Activated naive CD4-positive, alpha-beta T cell treated with anti-CD3 and anti-CD28 coated beads, Interleukin-2, amount 50 U/mL, for 72 hours (primary cell): Measurements from ENCODE around the gene C19orf38. TPM values are rescaled to one million over a fixed set of nuclear protein-coding genes. Genes with fewer than 3 reads are reported as not detected.

Source experiments
- ATAC-seq, 2 donors: fragments of 150-1000 bp; cut with Tn5 transposase; 2 replicates each; pipeline ENCODE4 v1.10.0; 2021; ENCODE audit warnings: mild to moderate bottlenecking in 2 of 2, moderate library complexity in 2 of 2
- DNase-seq, 2 donors: peaks; one replicate each; pipeline ENCODE4 v3.0.0; 2021 to 2022; ENCODE audit warnings: low spot score in 2 of 2
- H3K27ac Mint-ChIP-seq, 2 donors: one replicate each; pipeline ENCODE4 v1.8.0; 2022; ENCODE audit warnings: mild to moderate bottlenecking in 2 of 2, mixed read lengths in 2 of 2
- H3K36me3 Mint-ChIP-seq, 2 donors: one replicate each; pipeline ENCODE4 v1.8.0; 2022; ENCODE audit warnings: mixed read lengths in 2 of 2
- H3K9me3 Mint-ChIP-seq, 2 donors: one replicate each; pipeline ENCODE4 v1.8.0; 2022; ENCODE audit warnings: mixed read lengths in 2 of 2
- total RNA-seq, 2 donors: library from RNA; stranded (reverse); gene quantifications; one replicate each; pipeline ENCODE4 v1.2.3, GENCODE V29; 2022

C19orf38 gene, protein sequence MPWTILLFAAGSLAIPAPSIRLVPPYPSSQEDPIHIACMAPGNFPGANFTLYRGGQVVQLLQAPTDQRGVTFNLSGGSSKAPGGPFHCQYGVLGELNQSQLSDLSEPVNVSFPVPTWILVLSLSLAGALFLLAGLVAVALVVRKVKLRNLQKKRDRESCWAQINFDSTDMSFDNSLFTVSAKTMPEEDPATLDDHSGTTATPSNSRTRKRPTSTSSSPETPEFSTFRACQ
- 1 to 10 TPM; 3.5 to 6.4 TPM for total RNA-seq

DNA sequence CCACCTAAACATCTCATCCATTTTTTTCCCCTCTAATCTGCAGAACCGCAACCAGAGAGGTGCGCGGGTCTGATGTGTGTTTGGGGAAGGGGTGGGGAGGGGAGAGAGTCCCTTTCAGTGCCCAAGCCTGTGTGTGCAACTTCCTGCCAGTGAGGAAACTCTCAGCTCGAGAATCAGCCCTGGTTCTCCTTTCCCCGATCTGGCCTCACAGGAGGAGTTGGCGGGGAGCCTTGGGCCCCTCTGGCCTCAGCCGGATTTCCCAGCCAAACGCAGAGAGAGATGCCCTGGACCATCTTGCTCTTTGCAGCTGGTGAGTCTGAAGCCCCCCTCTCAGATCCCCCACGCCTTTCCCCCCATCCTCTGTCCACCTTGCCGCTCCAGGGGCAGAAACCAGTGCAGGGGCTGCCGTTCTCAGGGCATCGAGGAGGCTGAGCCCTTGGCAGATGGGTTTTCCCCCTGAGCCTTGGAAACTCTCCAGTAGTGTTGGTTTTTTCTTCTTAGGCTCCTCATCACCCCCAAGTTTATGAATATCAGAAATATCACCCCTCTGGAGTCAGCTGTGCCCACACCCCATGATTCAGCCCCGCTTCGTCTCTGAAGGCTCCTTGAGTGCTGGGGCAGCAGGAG lies at the start of gene C19orf38:
Gene C19orf38 (plus strand): TSS at position 186 of the 627 bp plus-strand sequence. CDS start 94 bp downstream, at position 280.
- Mint-ChIP-seq H3K9me3 (peaks cover 4 to 6% of the 10 kb centered on the region in 2 donors), H3K27ac (peak within 1 kb of the TSS in 1 of 2 donors; percentile 92), H3K36me3 (peaks cover 0 to 7% of the 10 kb centered on the region in 2 donors)
- ATAC-seq (peak; percentile 64 to 73), DNase-seq (no peak)

GRCh38 chr19:10800488-10800887 lies 47.7 kb upstream of the C19orf38 start:
- Mint-ChIP-seq H3K36me3 (peaks cover 0 to 14% of the 10 kb centered on the region in 2 donors), H3K9me3 (no peaks in the 10 kb centered on the region), H3K27ac (peak overlapping the region; percentile 93 to 94)
- DNase-seq (no peak), ATAC-seq (no peak)

DNA sequence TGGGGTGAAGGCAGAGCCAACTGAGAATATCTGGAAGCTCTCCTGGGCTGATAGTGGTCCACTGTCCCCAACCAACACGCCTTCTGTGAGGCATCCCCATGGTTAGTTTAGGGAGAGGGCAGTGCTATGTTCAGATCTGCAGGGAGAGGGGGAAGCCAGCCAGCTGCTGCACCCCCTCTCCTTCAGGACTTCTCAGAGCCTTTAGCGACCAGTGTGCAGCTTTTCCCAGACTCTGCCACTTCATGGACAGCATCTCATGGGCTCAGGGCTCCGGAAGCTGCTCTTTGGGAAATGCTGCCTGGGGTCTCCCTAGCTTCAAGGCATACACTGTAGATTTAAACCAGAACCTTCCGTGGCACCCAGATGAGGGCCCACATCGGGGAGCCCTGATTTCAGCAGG lies 45.7 kb upstream of the C19orf38 start:
- H3K9me3 Mint-ChIP-seq = no peaks in the 10 kb centered on the region

DNA sequence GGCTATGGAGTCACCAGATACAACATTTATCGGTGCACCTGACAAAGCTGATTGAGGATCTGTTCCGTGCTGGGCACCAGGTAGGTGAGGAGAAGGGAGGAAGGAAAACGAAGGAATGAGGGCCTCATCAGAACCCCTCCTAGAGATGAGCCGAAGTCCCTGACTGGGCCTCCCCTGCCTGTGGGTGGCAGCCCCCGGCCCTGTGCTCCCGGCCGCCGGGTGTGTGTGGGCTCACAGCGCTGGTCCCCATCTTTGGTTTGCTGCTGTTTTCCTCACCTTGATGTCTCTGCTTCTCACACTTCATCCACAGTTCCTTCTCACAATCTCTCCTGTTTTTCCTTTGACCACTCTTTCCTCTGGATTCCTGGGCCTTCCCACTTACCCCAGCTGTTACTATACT lies 45.0 kb upstream of the C19orf38 start:
- H3K27ac Mint-ChIP-seq = peak overlapping the region; percentile 38 to 94
- ATAC-seq = no peak
- H3K36me3 Mint-ChIP-seq = peaks cover 0 to 14% of the 10 kb centered on the region in 2 donors
- no peaks in the 10 kb centered on the region for H3K9me3 Mint-ChIP-seq
- no peak for DNase-seq

More for the DNA sequence above, 45.7 kb upstream of the C19orf38 start:
- peak overlapping the region; percentile 25 to 81 for H3K27ac Mint-ChIP-seq
- H3K36me3 Mint-ChIP-seq = peaks cover 0 to 14% of the 10 kb centered on the region in 2 donors
- ATAC-seq (no peak), DNase-seq (no peak)

- peaks cover 0 to 22% of the 10 kb centered on the region in 2 donors for H3K36me3 Mint-ChIP-seq
- DNase-seq (no peak), ATAC-seq (peak in 1 of 2 donors; percentile 28)
- H3K9me3 Mint-ChIP-seq = no peaks in the 10 kb centered on the region
- H3K27ac Mint-ChIP-seq = peak overlapping the region; percentile 38 to 75
These were observed 43.0 kb upstream of the C19orf38 start for GRCh38 chr19:10805065-10805757.

DNA sequence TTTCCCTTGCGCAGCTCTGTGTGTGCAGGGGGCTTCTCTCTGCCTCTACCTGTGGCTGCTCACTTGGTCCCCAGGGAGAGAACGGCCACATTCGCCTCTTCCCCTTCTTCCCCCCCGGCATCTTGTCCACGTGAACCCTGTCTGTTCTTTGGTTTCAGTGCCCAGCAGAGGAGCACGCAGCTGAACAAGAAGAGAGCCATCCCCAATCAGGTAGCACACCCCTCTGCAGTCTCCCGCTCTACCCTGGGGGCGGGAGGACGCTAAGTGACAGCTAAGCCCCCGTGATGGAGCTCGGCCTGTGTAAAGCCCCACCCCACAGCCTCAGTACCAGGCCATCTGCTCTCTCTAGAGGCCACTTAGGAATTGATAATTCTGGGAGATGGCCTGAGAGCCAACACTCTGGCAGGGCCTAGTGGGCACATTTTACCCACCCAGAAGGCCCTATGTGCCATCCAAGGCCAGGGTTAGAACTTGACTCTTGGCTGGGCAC lies 42.4 kb upstream of the C19orf38 start:
- Mint-ChIP-seq H3K36me3 (peaks cover 0 to 22% of the 10 kb centered on the region in 2 donors), H3K9me3 (no peaks in the 10 kb centered on the region), H3K27ac (peak overlapping the region in 1 of 2 donors; percentile 38)
- ATAC-seq (no peak), DNase-seq (no peak)

- DNase-seq = peak in 1 of 2 donors; percentile 19
- ATAC-seq = peak; percentile 67 to 85
- Mint-ChIP-seq H3K9me3 (no peaks in the 10 kb centered on the region), H3K36me3 (peaks cover 0 to 15% of the 10 kb centered on the region in 2 donors), H3K27ac (peak overlapping the region in 1 of 2 donors; percentile 29)
These were observed 39.1 kb upstream of the C19orf38 start for GRCh38 chr19:10808937-10809649.

DNA sequence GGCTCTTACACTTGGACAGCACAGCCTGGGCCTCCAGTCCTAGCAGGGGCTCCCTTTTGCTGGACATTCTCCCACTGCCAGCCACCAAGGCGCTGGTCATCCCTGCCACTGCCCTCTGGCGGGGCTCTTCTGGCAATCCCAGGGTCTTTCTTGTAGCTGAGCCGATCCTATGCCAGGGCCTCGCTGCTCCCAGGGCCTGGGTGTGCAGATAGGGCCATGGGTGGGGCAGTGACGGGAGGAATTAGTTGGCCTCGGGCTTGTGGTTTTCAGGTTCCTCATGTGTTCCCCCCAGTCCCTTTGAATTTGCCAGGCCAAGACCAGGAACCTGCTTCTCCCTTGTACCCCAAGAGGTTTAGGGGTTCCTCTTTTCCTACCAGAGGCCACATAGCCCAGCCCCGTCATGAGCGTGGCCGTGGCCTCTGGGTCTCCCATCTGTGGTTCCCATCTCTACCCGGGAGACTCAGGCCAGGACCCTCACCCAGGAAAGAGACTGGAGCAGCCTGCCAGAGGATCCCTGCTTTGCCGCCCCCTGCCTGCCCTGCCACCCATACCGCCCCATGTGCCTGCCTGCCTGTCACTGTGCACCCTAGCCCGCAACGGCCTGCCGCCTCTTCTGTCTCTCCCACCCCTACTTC lies 38.4 kb upstream of the C19orf38 start:
- Mint-ChIP-seq H3K27ac (peak overlapping the region; percentile 29 to 79), H3K9me3 (no peaks in the 10 kb centered on the region), H3K36me3 (peaks cover 0 to 12% of the 10 kb centered on the region in 2 donors)
- no peak for DNase-seq
- ATAC-seq = peak in 1 of 2 donors; percentile 2

- Mint-ChIP-seq H3K36me3 (peaks cover 0 to 8% of the 10 kb centered on the region in 2 donors), H3K9me3 (no peaks in the 10 kb centered on the region), H3K27ac (peak overlapping the region; percentile 81 to 87)
- no peak for DNase-seq
- ATAC-seq = no peak
These were observed 36.7 kb upstream of the C19orf38 start for GRCh38 chr19:10811391-10812111.

DNA sequence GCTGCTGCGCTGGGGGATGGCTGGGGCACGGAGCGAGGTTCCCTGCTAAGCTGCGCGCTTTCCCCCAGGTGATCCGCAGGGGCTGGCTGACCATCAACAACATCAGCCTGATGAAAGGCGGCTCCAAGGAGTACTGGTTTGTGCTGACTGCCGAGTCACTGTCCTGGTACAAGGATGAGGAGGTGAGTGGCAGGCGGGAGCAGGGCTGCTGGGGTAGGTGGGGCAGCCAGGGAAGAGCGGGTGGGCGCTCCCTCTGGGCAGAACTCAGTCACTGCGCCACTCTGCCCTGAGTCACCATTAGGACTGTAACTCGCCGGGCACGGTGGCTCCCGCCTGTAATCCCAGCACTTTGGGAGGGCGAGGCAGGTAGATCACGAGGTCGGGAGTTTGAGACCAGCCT lies 36.0 kb upstream of the C19orf38 start:
- ATAC-seq (no peak), DNase-seq (no peak)
- H3K27ac Mint-ChIP-seq = peak overlapping the region; percentile 81 to 87
- H3K9me3 Mint-ChIP-seq = no peaks in the 10 kb centered on the region
- H3K36me3 Mint-ChIP-seq = peaks cover 0 to 8% of the 10 kb centered on the region in 2 donors

GRCh38 chr19:10812902-10813404 lies 35.3 kb upstream of the C19orf38 start:
- DNase-seq (no peak), ATAC-seq (peak; percentile 39 to 49)
- peaks cover 0 to 8% of the 10 kb centered on the region in 2 donors for H3K36me3 Mint-ChIP-seq

GRCh38 chr19:10815007-10815536 lies 33.1 kb upstream of the C19orf38 start:
- H3K27ac Mint-ChIP-seq = peak overlapping the region; percentile 4 to 50

More at GRCh38 chr19:10812902-10813404, 35.3 kb upstream of the C19orf38 start:
- Mint-ChIP-seq H3K27ac (peak overlapping the region; percentile 87 to 93), H3K9me3 (no peaks in the 10 kb centered on the region)

DNA sequence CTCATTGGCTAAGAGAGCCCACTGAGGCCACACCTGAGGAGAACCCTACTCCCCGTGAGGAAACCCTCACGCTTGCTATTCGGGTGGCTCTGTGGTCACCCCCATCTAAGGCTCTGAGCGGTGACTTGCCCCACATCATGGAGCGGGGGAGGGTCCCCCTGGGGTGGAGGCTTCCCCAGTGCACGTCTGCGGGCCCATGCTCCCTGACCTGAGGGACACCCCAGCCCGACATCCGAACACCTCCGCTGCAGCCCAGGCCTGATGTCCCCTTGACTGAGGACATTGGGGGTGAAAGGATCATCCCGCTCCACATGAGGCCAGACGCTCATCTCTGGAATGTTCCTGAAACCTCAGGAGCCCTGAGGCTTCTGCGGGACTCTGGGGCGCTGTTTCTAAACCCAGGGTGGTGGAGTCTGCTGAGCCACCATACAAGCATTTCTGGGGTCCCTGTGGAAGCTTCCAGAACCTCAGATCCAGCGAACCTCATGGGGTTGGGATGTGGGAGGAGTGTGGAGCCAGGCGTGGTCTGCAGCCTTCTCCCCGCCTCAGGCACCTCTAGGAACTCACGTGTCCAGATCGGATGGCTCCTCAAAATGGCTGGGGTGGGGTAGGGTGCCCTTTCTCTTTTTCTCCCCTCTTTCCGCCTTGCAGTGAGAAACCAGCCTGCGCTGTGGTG lies 32.1 kb upstream of the C19orf38 start:
- Mint-ChIP-seq H3K27ac (peak overlapping the region; percentile 77 to 93), H3K36me3 (peaks cover 0 to 13% of the 10 kb centered on the region in 2 donors), H3K9me3 (no peaks in the 10 kb centered on the region)
- no peak for ATAC-seq
- DNase-seq = no peak

More at GRCh38 chr19:10815007-10815536, 33.1 kb upstream of the C19orf38 start:
- ATAC-seq (no peak), DNase-seq (no peak)
- H3K9me3 Mint-ChIP-seq = no peaks in the 10 kb centered on the region
- H3K36me3 Mint-ChIP-seq = peaks cover 0 to 3% of the 10 kb centered on the region in 2 donors

GRCh38 chr19:10816691-10817090 lies 31.5 kb upstream of the C19orf38 start:
- ATAC-seq (no peak), DNase-seq (no peak)
- no peaks in the 10 kb centered on the region for H3K9me3 Mint-ChIP-seq
- peak overlapping the region; percentile 77 to 93 for H3K27ac Mint-ChIP-seq
- peaks cover 0 to 15% of the 10 kb centered on the region in 2 donors for H3K36me3 Mint-ChIP-seq
